Epithelial cell of esophagus (primary cell): ENCODE data around the gene CEBPG.

ENCODE experiments used
- DNase-seq: peaks from one replicate; pipeline ENCODE4 v3.0.0; 2010; ENCODE audit warnings: low read depth
- H3K4me3 ChIP-seq: 2 replicates; pipeline ENCODE4 v1.5.1; 2011; ENCODE audit warnings: mild to moderate bottlenecking, low read length, control low read depth
- TF ChIP-seq, protein P1 (sequence below): IDR thresholded peaks from 2 replicates; pipeline ENCODE4 v1.5.1; 2011; ENCODE audit warnings: low read depth, mild to moderate bottlenecking, low read length, control low read depth, inconsistent platforms; ENCODE audit not compliant: insufficient read depth; ENCODE audit errors: missing control alignments

CEBPG gene

DNA sequence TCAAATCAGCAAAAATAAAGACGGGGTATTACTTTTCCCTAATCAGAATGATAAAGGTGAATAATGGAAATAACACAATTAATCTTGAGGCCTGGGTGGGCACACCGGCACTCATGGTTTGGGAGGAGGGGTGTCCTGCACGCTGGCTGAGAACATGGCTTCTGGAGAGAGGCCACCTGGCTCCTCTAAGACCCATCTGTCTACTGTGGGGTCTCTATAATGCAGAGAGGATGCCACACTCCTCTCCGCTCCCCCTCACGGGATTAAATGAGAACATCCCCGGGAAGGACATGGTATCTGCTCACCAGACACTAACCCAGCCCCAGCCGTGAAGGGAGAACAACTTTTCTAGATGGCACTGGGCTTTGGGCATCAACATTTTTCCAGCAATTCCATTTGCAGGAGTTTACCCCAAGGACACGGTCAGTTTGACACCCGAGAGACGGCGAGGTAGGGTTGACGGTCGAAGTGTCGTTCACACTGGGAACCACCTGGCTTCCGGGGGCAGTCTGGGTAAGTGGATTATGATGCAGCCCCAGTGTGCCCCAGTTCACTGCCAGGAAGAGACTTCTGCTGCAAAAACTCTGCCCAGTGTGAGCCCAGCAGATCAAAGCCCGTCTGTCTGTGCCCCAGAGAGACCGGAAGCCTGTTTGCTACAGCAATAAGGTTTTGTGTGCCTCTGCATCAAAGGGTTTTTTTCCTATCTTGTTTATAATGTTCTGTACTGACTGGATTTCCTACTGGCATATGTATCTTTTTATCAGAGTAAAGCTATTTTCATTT, 56.6 kb downstream of the CEBPG start:
- TF ChIP-seq, protein P1, sequence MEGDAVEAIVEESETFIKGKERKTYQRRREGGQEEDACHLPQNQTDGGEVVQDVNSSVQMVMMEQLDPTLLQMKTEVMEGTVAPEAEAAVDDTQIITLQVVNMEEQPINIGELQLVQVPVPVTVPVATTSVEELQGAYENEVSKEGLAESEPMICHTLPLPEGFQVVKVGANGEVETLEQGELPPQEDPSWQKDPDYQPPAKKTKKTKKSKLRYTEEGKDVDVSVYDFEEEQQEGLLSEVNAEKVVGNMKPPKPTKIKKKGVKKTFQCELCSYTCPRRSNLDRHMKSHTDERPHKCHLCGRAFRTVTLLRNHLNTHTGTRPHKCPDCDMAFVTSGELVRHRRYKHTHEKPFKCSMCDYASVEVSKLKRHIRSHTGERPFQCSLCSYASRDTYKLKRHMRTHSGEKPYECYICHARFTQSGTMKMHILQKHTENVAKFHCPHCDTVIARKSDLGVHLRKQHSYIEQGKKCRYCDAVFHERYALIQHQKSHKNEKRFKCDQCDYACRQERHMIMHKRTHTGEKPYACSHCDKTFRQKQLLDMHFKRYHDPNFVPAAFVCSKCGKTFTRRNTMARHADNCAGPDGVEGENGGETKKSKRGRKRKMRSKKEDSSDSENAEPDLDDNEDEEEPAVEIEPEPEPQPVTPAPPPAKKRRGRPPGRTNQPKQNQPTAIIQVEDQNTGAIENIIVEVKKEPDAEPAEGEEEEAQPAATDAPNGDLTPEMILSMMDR: no peak
- no peak overlapping the region for H3K4me3 ChIP-seq
- DNase-seq: no peak

DNA sequence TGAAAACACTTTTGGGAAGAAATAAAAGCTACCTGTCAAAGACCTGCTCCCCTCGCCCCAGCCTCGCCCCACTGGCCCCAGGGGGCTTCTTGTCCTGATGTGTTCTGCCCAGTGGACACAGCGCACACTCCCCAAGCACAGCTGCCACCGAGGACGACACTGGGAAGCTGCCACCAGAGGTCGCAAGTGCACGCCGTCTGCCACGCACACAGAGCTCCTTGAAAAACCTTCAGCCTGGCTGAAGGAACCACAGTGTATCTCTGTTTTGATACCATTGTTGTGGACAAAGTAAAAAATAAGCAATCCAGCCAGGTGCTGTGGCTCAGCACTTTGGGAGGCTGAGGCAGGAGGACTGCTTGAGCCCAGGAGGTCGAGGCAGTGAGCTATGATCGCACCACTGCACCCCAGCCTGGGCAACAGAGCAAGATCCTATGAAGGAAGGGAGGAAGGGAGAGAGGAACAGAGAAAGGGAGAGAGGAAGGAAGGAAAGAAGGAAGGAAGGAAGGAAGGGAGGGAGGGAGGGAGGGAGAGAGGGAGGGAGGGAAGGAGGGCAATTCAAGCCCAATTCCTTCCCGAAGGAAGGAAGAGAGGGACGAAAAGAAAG, 57.3 kb downstream of the CEBPG start:
- TF ChIP-seq, protein P1: peak; percentile 89
- DNase-seq: peak; percentile 68

DNA sequence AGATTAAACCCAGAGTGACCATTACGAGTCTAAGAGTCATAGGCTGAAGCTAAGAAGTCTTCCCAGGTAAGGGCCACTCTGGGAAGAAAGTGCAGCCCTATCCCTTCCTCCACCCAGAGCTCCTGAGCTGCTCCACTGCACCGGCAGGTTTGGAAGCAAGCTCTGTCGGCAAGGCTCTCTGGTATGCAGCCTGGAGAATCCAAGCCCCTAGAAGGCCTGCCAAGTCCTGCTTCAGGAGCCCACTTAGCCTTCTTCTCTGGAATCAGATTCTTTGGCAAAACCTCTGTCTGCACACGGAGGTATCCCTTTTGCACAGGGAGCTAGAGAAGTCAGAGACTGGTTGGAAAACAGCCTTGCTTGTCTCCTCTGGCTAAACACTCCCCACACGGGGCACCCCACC, 58.5 kb downstream of the CEBPG start:
- TF ChIP-seq, protein P1: no peak
- no peak overlapping the region for H3K4me3 ChIP-seq
- no peak for DNase-seq

More for the DNA sequence above, 57.3 kb downstream of the CEBPG start:
- H3K4me3 ChIP-seq: no peak overlapping the region
